ENCODE measurements around the gene SDS. TPM values are rescaled to one million over a fixed set of nuclear protein-coding genes. Genes with fewer than 3 reads are reported as not detected.
"Not testable (repeated sequence)": the region's sequence is repeated elsewhere in the genome, so short reads cannot be mapped to it uniquely, and the experiment has no call there.

SDS gene
- total RNA-seq, 2 experiments from 2014 or later: not detected

DNA sequence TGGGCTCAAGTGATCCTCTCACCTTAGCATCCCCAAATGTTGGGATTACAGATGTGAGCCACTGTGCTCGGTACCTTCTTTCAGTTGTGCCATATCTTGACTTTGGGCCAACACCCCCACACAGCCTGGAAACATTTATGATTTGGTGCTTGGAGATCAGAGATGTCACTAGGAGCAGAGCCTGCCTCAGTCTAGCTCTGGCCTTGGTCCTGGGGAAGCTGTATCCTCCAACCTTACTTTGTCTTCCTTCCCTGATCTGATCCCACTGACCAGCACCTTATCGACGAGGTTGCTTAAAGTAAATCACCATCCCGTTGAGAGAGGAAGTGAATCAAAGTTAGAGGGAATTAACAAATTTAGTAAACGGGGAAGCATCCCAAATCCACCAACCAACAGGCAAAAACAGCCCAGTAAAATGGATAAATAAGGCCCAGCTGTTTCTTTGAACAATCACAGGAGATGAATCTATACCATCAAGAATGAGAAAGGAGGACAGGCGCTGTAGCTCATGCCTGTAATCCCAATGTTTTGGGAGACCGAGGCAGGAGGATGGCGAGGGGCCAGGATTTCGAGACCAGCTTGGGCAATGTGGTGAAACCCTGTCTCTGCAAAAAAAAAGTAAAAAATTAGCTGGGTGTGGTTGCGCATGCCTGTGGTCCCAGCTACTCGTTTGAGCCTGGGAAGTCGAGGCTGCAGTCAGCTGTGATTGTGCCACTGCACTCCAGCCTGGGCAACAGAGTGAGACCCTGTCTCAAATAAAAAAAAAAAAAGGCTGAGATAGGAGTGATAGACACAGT, 41.9 kb downstream of the SDS start:
- CTCF ChIA-PET: interaction anchor here (0.7 to 1.4 kb wide), 2 partner anchors 64 to 283 kb away, joined by 4 to 6 read pairs; no protein-coding TSS in a partner anchor
- Mint-ChIP-seq H3K27me3 (ENCODE audit: low read depth) (no peaks in the 10 kb centered on the region), H3K27ac (peak overlapping the region; percentile 0), H3K9me3 (no peaks in the 10 kb centered on the region), H3K4me3 (no peak overlapping the region), H3K4me1 (ENCODE audit: low read depth) (peaks cover 17% of the 10 kb centered on the region), H3K36me3 (ENCODE audit: low read depth) (peaks cover 10% of the 10 kb centered on the region)
- intact Hi-C loops (cut with micrococcal nuclease): no loop called here
- no peak for DNase-seq

- Mint-ChIP-seq H3K4me3 (no peak overlapping the region), H3K36me3 (ENCODE audit: low read depth) (peaks cover 6% of the 10 kb centered on the region), H3K27me3 (ENCODE audit: low read depth) (no peaks in the 10 kb centered on the region), H3K4me1 (ENCODE audit: low read depth) (peaks cover 17% of the 10 kb centered on the region), H3K9me3 (no peaks in the 10 kb centered on the region), H3K27ac (no peak overlapping the region)
- DNase-seq: no peak
- intact Hi-C loops (cut with micrococcal nuclease): loop anchor here (1.0 to 5.0 kb wide), 2 partner anchors 163 to 602 kb away; no protein-coding TSS in a partner anchor
- CTCF ChIA-PET: no interaction called here
These were observed 43.5 kb downstream of the SDS start for GRCh38 chr12:113359939-113360748.

DNA sequence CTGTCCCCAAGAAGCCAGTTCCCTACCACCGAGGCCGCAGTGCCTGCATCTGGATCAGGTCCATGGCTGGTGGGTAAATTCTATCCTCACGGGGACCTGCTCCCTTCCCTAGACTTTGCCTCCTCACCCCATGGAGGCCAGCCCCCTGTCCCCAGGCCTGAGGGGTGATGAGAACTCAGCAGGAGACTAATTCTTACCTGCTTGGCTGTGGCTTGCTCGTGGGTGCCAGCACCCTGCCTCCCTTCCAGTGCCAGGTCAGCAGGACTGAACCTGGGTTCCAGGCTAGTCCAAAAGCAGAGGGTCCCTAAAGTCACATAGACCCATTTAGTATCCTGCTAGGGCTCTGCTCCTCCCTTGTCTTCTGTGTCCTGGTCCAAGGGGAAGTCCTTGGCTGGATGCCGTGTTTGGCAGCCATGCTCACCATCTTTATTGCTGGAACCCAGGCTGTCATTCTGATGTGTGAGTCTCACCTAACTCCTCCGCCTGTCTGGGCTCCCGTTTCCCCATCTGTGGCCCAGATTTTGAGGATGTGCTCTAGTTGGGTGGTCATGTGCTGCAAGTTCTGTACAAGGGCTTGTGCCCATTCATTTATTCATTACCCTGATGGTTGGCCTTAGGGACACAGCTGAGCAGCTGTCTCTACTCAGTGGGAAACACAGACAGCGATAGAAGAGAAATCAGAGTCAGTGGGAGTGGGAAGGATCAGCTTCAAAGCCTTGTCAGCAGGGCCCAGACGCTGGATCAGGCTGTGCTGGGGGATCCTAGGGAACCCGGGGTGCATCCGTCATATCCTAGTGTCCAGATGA, 44.4 kb downstream of the SDS start:
- peak overlapping the region; percentile 77 for H3K4me3 Mint-ChIP-seq
- no peaks in the 10 kb centered on the region for H3K27me3 Mint-ChIP-seq (ENCODE audit: low read depth)
- DNase-seq: no peak
- H3K36me3 Mint-ChIP-seq (ENCODE audit: low read depth): peaks cover 3% of the 10 kb centered on the region
- CTCF ChIA-PET: no interaction called here
- intact Hi-C loops (cut with micrococcal nuclease): loop anchor here (5.0 kb wide), 1 partner anchor 603 kb away; no protein-coding TSS in a partner anchor
- H3K9me3 Mint-ChIP-seq: no peaks in the 10 kb centered on the region
- H3K27ac Mint-ChIP-seq: peak overlapping the region; percentile 9
- H3K4me1 Mint-ChIP-seq (ENCODE audit: low read depth): peaks cover 17% of the 10 kb centered on the region

- Mint-ChIP-seq H3K27me3 (ENCODE audit: low read depth) (no peaks in the 10 kb centered on the region), H3K36me3 (ENCODE audit: low read depth) (no peaks in the 10 kb centered on the region), H3K27ac (peak within 1 kb of the TSS; percentile 88), H3K4me3 (peak within 1 kb of the TSS; percentile 84), H3K4me1 (ENCODE audit: low read depth) (peaks cover 17% of the 10 kb centered on the region), H3K9me3 (no peaks in the 10 kb centered on the region)
- DNase-seq: peak; percentile 96
- intact Hi-C loops (cut with micrococcal nuclease): loop anchor here (1.0 to 5.0 kb wide), 5 partner anchors 23 to 604 kb away; partner anchors contain the start of genes DDX54, RITA1, SLC8B1 and TPCN1
- CTCF ChIA-PET: interaction anchor here (0.6 kb wide), 1 partner anchor 156 kb away, joined by 5 read pairs; no protein-coding TSS in a partner anchor
These were observed 45.1 kb downstream of the SDS start, which contains the start of gene PLBD2 for GRCh38 chr12:113358381-113359132. PLBD2 (plus strand) TSS chr12:113358587; CDS start chr12:113358601, 14 bp downstream.

DNA sequence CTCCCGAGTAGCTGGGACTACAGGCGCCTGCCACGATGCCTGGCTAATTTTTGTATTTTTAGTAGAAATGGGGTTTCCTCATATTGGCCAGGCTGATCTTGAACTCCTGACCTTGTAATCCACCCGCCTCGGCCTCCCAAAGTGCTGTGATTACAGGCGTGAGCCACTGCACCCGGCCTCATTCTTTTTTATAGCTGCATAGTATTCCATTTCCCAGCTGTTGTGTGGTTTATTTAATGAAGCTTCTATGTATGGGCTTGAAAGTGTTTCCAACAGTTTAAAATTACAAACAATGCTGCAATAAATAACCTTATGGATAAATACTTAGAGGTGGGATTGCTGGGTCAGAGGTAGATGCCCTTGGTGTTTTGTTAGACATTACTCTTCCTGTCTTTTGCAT, 49.5 kb downstream of the SDS start:
- H3K9me3 Mint-ChIP-seq; intact Hi-C loops (cut with micrococcal nuclease); H3K27me3 Mint-ChIP-seq (ENCODE audit: low read depth); H3K36me3 Mint-ChIP-seq (ENCODE audit: low read depth); H3K4me1 Mint-ChIP-seq (ENCODE audit: low read depth); H3K4me3 Mint-ChIP-seq; DNase-seq; H3K27ac Mint-ChIP-seq: not testable (repeated sequence)
- CTCF ChIA-PET: interaction anchor here (0.6 to 0.9 kb wide), 2 partner anchors 19 to 69 kb away, joined by 3 read pairs; no protein-coding TSS in a partner anchor

DNA sequence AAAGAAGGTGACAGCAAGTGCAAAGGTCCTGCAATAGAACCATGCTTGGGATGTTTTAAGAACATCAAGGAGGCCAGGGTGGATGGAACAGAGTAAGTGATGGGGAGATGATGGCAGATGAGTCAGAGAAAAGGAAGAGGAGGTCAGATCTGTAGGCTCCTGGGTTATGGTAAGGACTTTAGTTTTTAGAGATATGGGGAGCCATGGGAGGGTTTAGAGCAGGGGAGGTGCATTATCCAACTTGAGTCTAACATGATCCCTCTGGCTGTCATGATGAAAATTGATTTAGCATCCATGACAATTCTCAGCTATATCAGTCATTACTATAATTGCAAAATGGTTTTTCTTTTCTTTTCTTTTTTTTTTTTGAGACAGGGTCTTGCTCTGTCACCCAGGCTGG, 52.6 kb downstream of the SDS start:
- intact Hi-C loops (cut with micrococcal nuclease): no loop called here
- CTCF ChIA-PET: no interaction called here

GRCh38 chr12:113348849-113349536, 54.7 kb downstream of the SDS start:
- Mint-ChIP-seq H3K27ac (no peak overlapping the region), H3K9me3 (no peaks in the 10 kb centered on the region)

More for the DNA sequence above, 52.6 kb downstream of the SDS start:
- no peaks in the 10 kb centered on the region for H3K9me3 Mint-ChIP-seq
- H3K4me1 Mint-ChIP-seq (ENCODE audit: low read depth): no peaks in the 10 kb centered on the region
- no peak overlapping the region for H3K27ac Mint-ChIP-seq
- H3K27me3 Mint-ChIP-seq (ENCODE audit: low read depth): no peaks in the 10 kb centered on the region
- no peaks in the 10 kb centered on the region for H3K36me3 Mint-ChIP-seq (ENCODE audit: low read depth)
- no peak for DNase-seq
- H3K4me3 Mint-ChIP-seq: no peak overlapping the region

DNA sequence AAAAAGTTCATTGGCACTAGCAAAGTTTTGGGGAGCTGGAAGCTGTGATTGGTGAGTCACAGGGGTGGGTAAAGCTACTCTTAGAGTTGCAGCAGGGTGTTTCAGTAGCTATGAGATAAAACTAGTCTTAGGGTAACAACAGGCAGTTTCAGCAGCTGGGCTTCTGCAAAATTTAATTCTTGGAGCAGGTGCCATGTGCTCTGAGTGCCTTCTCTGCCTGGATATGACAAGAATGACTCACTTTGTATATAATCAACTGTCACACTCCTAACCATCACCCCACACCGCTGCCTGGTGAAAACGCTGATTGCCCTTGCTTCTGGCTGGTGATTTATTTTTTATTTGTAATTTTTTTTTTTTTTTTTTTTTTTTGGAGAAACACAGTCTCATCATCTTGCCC, 55.8 kb downstream of the SDS start:
- Mint-ChIP-seq H3K9me3 (no peaks in the 10 kb centered on the region), H3K27me3 (ENCODE audit: low read depth) (no peaks in the 10 kb centered on the region), H3K4me1 (ENCODE audit: low read depth) (no peaks in the 10 kb centered on the region), H3K36me3 (ENCODE audit: low read depth) (no peaks in the 10 kb centered on the region), H3K27ac (no peak overlapping the region), H3K4me3 (no peak overlapping the region)
- no peak for DNase-seq
- CTCF ChIA-PET: no interaction called here
- intact Hi-C loops (cut with micrococcal nuclease): no loop called here

More at GRCh38 chr12:113348849-113349536, 54.7 kb downstream of the SDS start:
- CTCF ChIA-PET: interaction anchor here (0.6 kb wide), 1 partner anchor 40 kb away, joined by 3 read pairs; no protein-coding TSS in a partner anchor
- intact Hi-C loops (cut with micrococcal nuclease): no loop called here
- no peak overlapping the region for H3K4me3 Mint-ChIP-seq
- H3K4me1 Mint-ChIP-seq (ENCODE audit: low read depth): no peaks in the 10 kb centered on the region
- H3K36me3 Mint-ChIP-seq (ENCODE audit: low read depth): no peaks in the 10 kb centered on the region
- H3K27me3 Mint-ChIP-seq (ENCODE audit: low read depth): no peaks in the 10 kb centered on the region
- DNase-seq: no peak

DNA sequence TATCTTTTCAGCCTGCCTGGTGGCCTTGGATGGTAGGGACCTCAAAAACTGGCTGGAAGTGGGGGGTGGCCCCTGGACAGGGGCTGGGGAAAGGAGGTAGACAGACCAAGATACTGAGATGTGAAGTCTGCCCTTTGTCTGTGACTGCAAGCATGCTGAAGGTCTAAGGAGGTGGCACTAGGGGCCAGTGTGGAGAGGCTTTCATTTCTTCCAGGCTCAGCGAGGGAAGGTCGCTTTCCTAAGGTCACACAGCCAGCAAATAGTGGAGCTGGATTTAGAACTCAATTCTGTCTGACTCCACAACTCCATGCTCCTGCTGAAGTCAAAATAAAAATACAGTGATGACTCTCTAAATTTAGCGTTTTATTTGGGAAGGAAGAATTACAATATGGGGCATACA, 56.6 kb downstream of the SDS start:
- Mint-ChIP-seq H3K9me3 (no peaks in the 10 kb centered on the region), H3K36me3 (ENCODE audit: low read depth) (no peaks in the 10 kb centered on the region), H3K4me3 (no peak overlapping the region), H3K27me3 (ENCODE audit: low read depth) (no peaks in the 10 kb centered on the region), H3K4me1 (ENCODE audit: low read depth) (no peaks in the 10 kb centered on the region), H3K27ac (no peak overlapping the region)
- CTCF ChIA-PET: interaction anchor here (0.6 kb wide), 1 partner anchor 85 kb away, joined by 3 read pairs; no protein-coding TSS in a partner anchor
- no peak for DNase-seq
- intact Hi-C loops (cut with micrococcal nuclease): no loop called here

- no peak for DNase-seq
- no peak overlapping the region for H3K4me3 Mint-ChIP-seq
- H3K9me3 Mint-ChIP-seq: no peaks in the 10 kb centered on the region
- intact Hi-C loops (cut with micrococcal nuclease): no loop called here
- no peaks in the 10 kb centered on the region for H3K4me1 Mint-ChIP-seq (ENCODE audit: low read depth)
- H3K27ac Mint-ChIP-seq: no peak overlapping the region
- no peaks in the 10 kb centered on the region for H3K27me3 Mint-ChIP-seq (ENCODE audit: low read depth)
- no peaks in the 10 kb centered on the region for H3K36me3 Mint-ChIP-seq (ENCODE audit: low read depth)
- CTCF ChIA-PET: interaction anchor here (0.6 to 0.7 kb wide), 2 partner anchors 10 to 84 kb away, joined by 3 read pairs; no protein-coding TSS in a partner anchor
These were observed 57.3 kb downstream of the SDS start for GRCh38 chr12:113346353-113346752.

DNA sequence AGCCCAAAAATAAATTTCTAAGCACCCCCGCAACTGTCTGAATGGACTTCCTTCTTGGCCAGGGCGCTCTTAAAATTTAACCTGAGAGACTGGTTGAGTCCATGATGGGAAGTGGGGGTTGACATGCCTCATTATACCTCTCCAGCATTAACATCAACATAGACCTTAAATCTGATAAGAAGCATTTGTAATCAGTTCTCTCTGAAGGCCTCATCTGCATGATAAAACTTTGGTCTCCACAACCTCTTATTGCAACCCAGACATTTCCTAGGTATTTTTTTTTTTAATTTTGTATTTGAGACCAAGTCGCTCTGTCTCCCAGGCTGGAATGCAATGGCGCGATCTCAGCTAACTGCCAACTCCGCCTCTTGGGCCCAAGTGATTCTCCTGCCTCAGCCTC, 58.4 kb downstream of the SDS start:
- Mint-ChIP-seq H3K27me3 (ENCODE audit: low read depth) (no peaks in the 10 kb centered on the region), H3K9me3 (no peaks in the 10 kb centered on the region), H3K36me3 (ENCODE audit: low read depth) (no peaks in the 10 kb centered on the region), H3K27ac (no peak overlapping the region), H3K4me3 (no peak overlapping the region), H3K4me1 (ENCODE audit: low read depth) (no peaks in the 10 kb centered on the region)
- intact Hi-C loops (cut with micrococcal nuclease): no loop called here
- DNase-seq: no peak
- CTCF ChIA-PET: no interaction called here

Measured in activated naive CD4-positive, alpha-beta T cell treated with anti-CD3 and anti-CD28 coated beads for 36 hours (primary cell).